Trophoblast cell (in vitro differentiated cells and primary cell): ENCODE data around the gene WBP1. TPM values are rescaled to one million over a fixed set of nuclear protein-coding genes. Genes with fewer than 3 reads are reported as not detected.

Experiments used
- DNase-seq, 2 donors: peaks; one replicate each; pipeline ENCODE4 v3.0.0-alpha.2; 2016
- H2AFZ ChIP-seq: 2 replicates; pipeline ENCODE4 v1.6.1; 2013; ENCODE audit warnings: low read length, moderate library complexity, mild to moderate bottlenecking; ENCODE audit not compliant: insufficient read depth, poor library complexity
- H2AK5ac ChIP-seq: 2 replicates; pipeline ENCODE4 v1.6.1; 2013; ENCODE audit warnings: mild to moderate bottlenecking, low read length
- H2BK120ac ChIP-seq: 2 replicates; pipeline ENCODE4 v1.6.1; 2013; ENCODE audit warnings: low read length, mild to moderate bottlenecking, moderate library complexity; ENCODE audit not compliant: insufficient read depth, poor library complexity
- H2BK12ac ChIP-seq: 2 replicates; pipeline ENCODE4 v1.6.1; 2013; ENCODE audit warnings: mild to moderate bottlenecking, low read length, moderate library complexity
- H2BK5ac ChIP-seq: 2 replicates; pipeline ENCODE4 v1.6.1; 2013; ENCODE audit warnings: low read length, low read depth, moderate library complexity, mild to moderate bottlenecking; ENCODE audit not compliant: poor library complexity
- H3K14ac ChIP-seq: 2 replicates; pipeline ENCODE4 v1.6.1; 2013; ENCODE audit warnings: mild to moderate bottlenecking, low read length
- H3K18ac ChIP-seq: 2 replicates; pipeline ENCODE4 v1.6.1; 2013; ENCODE audit warnings: mild to moderate bottlenecking, low read length
- H3K23ac ChIP-seq: 2 replicates; pipeline ENCODE4 v1.6.1; 2013; ENCODE audit warnings: low read length
- H3K27ac ChIP-seq: 2 replicates; pipeline ENCODE4 v1.5.1; 2013; ENCODE audit warnings: low read depth, mild to moderate bottlenecking, inconsistent platforms, low read length, moderate library complexity
- H3K27me3 ChIP-seq: 2 replicates; pipeline ENCODE4 v1.6.1; 2013; ENCODE audit warnings: inconsistent platforms, mild to moderate bottlenecking, low read length, moderate library complexity; ENCODE audit not compliant: insufficient read depth
- H3K36me3 ChIP-seq, 2 experiments: 1 replicate in 1 of 2; 2 replicates in 1 of 2; pipeline ENCODE4 v1.6.1; 2013; ENCODE audit warnings: low read length in 2 of 2, mild to moderate bottlenecking in 2 of 2, moderate library complexity in 1 of 2; ENCODE audit not compliant: insufficient read depth in 2 of 2, control insufficient read depth in 1 of 2
- H3K4ac ChIP-seq: 2 replicates; pipeline ENCODE4 v1.6.1; 2013; ENCODE audit warnings: low read depth, mild to moderate bottlenecking, low read length, moderate library complexity
- H3K4me1 ChIP-seq, 2 experiments: 1 replicate in 1 of 2; 2 replicates in 1 of 2; pipeline ENCODE4 v1.6.1; 2013; ENCODE audit warnings: low read length in 2 of 2, mild to moderate bottlenecking in 2 of 2, moderate library complexity in 1 of 2; ENCODE audit not compliant: insufficient read depth in 2 of 2, control insufficient read depth in 1 of 2
- H3K4me2 ChIP-seq: 2 replicates; pipeline ENCODE4 v1.6.1; 2013; ENCODE audit warnings: inconsistent platforms, mild to moderate bottlenecking, low read length, moderate library complexity
- H3K4me3 ChIP-seq: 2 replicates; pipeline ENCODE4 v1.5.1; 2013; ENCODE audit warnings: mild to moderate bottlenecking, low read depth, low read length, inconsistent platforms
- H3K79me1 ChIP-seq: one replicate; pipeline ENCODE4 v1.6.1; 2013; ENCODE audit warnings: low read length
- H3K79me2 ChIP-seq: 2 replicates; pipeline ENCODE4 v1.6.1; 2013; ENCODE audit warnings: low read length, mild to moderate bottlenecking; ENCODE audit not compliant: control insufficient read depth, insufficient read depth, poor library complexity
- H3K9ac ChIP-seq: 2 replicates; pipeline ENCODE4 v1.6.1; 2013; ENCODE audit warnings: mild to moderate bottlenecking, low read length
- H3K9me3 ChIP-seq: 2 replicates; pipeline ENCODE4 v1.6.1; 2013; ENCODE audit warnings: low read depth, mild to moderate bottlenecking, control low read depth, inconsistent platforms, low read length; ENCODE audit not compliant: insufficient read depth
- H4K12ac ChIP-seq: 2 replicates; pipeline ENCODE4 v1.6.1; 2013; ENCODE audit warnings: low read depth, mild to moderate bottlenecking, low read length, moderate library complexity
- H4K8ac ChIP-seq: 2 replicates; pipeline ENCODE4 v1.6.1; 2013; ENCODE audit warnings: low read depth, mild to moderate bottlenecking, low read length, moderate library complexity
- H4K91ac ChIP-seq: one replicate; pipeline ENCODE4 v1.6.1; 2013; ENCODE audit warnings: low read depth, mild to moderate bottlenecking, low read length, moderate library complexity
- WGBS: extraction: QIAGEN DNeasy Blood & Tissue Kit; methylation state at CpG from one replicate; pipeline ENCODE4 v1.1.7; 2013; ENCODE audit warnings: missing lambda C conversion rate; ENCODE audit not compliant: insufficient read length, insufficient coverage; ENCODE audit errors: extremely low coverage; 5-methylcytosine and 5-hydroxymethylcytosine counted together
- polyA plus RNA-seq: library from polyadenylated mRNA; stranded (reverse); fragments of 200-250 nt; gene quantifications from 2 replicates; pipeline ENCODE4 v1.2.3, GENCODE V29; 2013

Gene WBP1
- 80.5 and 81.5 TPM in 2 replicates for polyA plus RNA-seq

DNA sequence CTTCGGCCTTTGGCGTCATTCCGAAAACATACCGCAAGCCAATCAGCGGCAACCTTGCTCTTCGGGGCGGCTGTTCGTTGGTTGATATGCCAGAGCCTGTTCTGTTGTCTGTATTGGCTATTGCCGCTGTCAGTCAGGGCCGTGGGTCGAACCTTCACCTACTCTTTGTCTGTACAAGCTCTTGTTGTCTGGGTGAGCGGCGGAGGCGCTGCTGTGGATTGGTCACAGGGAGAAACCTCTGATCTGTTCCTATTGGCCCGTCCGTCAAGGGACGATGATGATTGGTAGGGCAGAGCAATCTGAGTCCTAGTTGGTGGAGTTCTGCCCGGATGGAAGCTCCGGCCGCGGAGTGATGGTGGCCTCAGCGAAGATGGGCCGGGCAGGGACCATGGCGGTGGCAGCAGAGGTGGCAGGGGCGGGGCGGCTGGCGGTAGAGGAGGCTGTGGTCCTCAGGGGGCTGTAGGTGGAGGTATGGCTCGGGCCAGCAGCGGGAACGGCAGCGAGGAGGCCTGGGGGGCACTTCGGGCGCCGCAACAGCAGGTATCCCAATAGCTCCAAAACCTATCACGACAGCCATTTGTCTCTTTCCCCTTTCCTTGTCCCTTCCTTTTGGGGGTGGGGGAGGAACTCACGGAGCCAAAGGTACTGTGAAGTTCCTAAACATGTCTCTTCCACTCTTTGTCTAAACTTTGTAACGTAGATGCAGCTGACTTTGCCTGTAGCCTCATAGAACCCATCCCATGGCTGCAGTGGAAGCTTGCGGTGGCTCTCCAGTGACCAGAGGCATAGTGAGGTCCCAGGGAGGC lies at the start of gene WBP1:
Gene WBP1 (plus strand): TSS at position 307 of the 806 bp plus-strand sequence. CDS start 165 bp downstream, at position 472.
- H3K27ac ChIP-seq: peak within 1 kb of the TSS; percentile 98

DNA sequence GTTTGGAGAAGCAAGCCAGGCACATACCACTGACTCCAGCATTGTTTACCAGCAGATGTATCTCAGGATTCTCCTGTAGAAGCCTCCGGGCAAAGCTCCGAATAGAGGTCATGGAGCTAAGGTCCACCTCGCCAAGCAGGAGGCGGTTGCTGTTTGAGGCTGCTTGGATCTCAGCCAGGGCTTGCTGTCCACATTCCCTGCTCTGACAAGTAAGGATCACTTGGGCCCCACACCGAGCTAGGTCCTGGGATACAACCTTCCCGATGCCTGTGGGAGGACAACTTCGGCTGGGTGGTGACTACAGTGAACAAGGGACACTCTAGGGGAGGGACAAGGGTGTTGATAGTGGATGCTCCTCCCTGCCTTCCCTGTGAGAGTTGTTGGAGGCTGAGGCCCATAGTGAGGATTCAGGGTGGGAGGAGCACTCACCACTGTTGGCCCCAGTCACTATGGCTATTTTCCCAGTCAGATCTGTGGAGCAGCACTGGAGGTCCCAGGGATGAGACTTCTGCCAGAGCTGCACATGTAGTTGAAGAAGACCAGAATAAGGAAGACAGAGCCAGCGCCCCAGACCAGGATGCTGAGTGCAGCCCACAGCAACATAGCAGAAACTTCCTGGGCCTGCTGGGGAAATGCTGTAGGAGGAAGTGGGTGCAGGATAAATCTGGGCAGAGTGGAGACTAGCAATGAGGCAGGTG lies 45.1 kb upstream of the WBP1 start:
- Histone ChIP-seq H2AK5ac (no peak overlapping the region), H2BK120ac (no peak overlapping the region)
- WGBS: no CpG with 5 or more reads among the region's 8 CpGs

More for the DNA sequence above, at the start of gene WBP1:
- Histone ChIP-seq H3K79me2 (peaks cover 10% of the 10 kb centered on the region), H3K18ac (peak within 1 kb of the TSS; percentile 88), H3K23ac (no peak within 1 kb of the TSS), H3K36me3 (peaks cover 33 to 34% of the 10 kb centered on the region in 2 experiments), H4K12ac (peak within 1 kb of the TSS; percentile 95), H3K4me1 (peaks cover 7 to 13% of the 10 kb centered on the region in 2 experiments), H2AK5ac (peak within 1 kb of the TSS; percentile 91), H4K91ac (peak within 1 kb of the TSS; percentile 91), H3K14ac (peak within 1 kb of the TSS; percentile 87), H3K4ac (peak within 1 kb of the TSS; percentile 96), H3K9me3 (peaks cover 3% of the 10 kb centered on the region), H2AFZ (peak within 1 kb of the TSS; percentile 62), H3K79me1 (peaks cover 13% of the 10 kb centered on the region), H2BK12ac (peak within 1 kb of the TSS; percentile 26), H3K4me2 (peak within 1 kb of the TSS; percentile 86), H4K8ac (peak within 1 kb of the TSS; percentile 87), H2BK120ac (peak within 1 kb of the TSS; percentile 67), H3K9ac (peak within 1 kb of the TSS; percentile 96), H3K4me3 (peak within 1 kb of the TSS; percentile 80), H3K27me3 (no peaks in the 10 kb centered on the region), H2BK5ac (peak within 1 kb of the TSS; percentile 84)
- peak; percentile 100 for DNase-seq
- no CpG with 5 or more reads among the region's 38 CpGs for WGBS

DNA sequence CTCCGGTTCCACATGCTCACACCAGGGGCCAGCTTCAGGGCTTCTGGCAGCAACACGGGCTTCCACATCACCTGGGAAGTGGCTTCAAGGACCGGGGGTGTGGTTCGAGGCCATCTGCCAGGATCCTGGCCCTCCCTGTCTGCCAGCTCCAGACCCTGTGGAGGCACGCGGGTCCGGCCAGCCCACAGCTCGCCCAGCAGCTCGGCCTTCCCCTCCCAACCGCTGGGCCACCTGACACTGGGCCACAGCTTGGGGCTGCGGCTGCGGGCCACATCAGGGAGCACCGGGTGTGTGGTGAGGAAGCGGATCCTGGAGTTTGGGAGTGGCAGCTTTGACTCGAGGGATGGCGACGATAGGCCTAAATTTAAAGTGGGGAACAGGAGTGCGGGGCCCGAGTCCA lies 43.8 kb upstream of the WBP1 start:
- Histone ChIP-seq H3K4me1 (peaks cover 5% of the 10 kb centered on the region in 2 experiments), H2BK5ac (no peak overlapping the region), H2AK5ac (no peak overlapping the region), H3K4me2 (no peak overlapping the region), H3K79me1 (peaks cover 2% of the 10 kb centered on the region), H4K8ac (no peak overlapping the region), H3K14ac (no peak overlapping the region), H2BK12ac (no peak overlapping the region), H3K27ac (no peak overlapping the region), H4K12ac (no peak overlapping the region), H3K9ac (no peak overlapping the region), H3K18ac (no peak overlapping the region), H2BK120ac (no peak overlapping the region), H4K91ac (no peak overlapping the region), H2AFZ (no peak overlapping the region), H3K4ac (no peak overlapping the region), H3K36me3 (no peaks in the 10 kb centered on the region), H3K9me3 (peaks cover 4% of the 10 kb centered on the region), H3K27me3 (no peaks in the 10 kb centered on the region), H3K23ac (no peak overlapping the region), H3K4me3 (no peak overlapping the region), H3K79me2 (no peaks in the 10 kb centered on the region)
- no CpG with 5 or more reads among the region's 19 CpGs for WGBS
- no peak for DNase-seq

More for the DNA sequence above, 45.1 kb upstream of the WBP1 start:
- Histone ChIP-seq H4K91ac (no peak overlapping the region), H3K27me3 (no peaks in the 10 kb centered on the region), H2BK5ac (no peak overlapping the region), H4K8ac (no peak overlapping the region), H3K4me1 (peaks cover 5% of the 10 kb centered on the region in 2 experiments), H3K79me1 (peaks cover 2% of the 10 kb centered on the region), H2AFZ (no peak overlapping the region), H3K4ac (no peak overlapping the region), H3K23ac (no peak overlapping the region), H3K9ac (no peak overlapping the region), H3K4me2 (no peak overlapping the region), H3K4me3 (no peak overlapping the region), H3K36me3 (no peaks in the 10 kb centered on the region), H4K12ac (no peak overlapping the region), H3K9me3 (peaks cover 4% of the 10 kb centered on the region), H3K27ac (no peak overlapping the region), H3K14ac (no peak overlapping the region), H3K18ac (no peak overlapping the region), H2BK12ac (no peak overlapping the region), H3K79me2 (no peaks in the 10 kb centered on the region)
- DNase-seq: peak; percentile 51 to 68

DNA sequence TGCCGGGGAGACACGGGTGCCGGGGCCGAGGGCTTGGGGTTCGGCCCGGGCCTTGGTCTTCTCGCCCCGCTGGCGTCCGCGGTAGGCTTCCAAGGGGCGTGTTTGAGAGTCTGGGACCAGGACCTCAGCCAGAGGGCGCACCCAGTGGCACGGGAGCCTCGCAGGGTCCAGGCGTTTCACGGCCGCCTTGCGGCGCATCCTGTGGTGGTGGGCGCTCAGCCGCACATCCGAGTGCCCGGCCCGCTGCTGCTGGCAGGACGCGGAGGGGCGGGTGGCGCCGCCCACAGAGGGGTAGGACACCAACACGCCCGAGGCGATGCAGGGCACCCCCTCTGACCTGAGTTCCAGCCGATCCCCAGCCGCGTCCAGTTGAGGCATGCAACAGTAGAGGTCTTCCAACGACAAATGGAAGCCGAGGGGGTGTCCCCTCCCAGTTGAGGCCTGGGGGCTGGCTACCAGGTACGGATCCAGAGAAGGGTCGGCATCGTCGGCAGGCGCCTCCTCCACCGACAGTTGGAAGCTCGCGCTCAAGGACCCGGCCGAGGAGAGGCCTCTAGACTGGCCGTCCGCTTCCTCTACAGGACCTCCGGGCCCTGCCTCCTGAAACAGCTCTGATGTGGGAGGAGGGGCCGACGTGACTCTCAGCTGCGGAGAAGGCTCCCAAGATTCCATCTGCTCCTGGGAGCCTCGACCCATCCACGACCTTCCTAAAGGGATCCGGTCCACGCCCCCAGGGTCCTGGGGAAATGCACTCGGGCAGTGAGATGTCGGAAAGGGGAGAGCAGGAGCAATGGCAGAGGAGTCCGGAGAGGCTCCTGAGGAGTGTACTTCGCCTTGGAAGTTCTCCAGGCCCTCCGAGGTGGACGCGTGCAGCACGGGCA lies 43.1 kb upstream of the WBP1 start:
- Histone ChIP-seq H3K9ac (no peak overlapping the region), H3K27ac (no peak overlapping the region), H2BK5ac (no peak overlapping the region), H3K4me2 (no peak overlapping the region), H4K91ac (no peak overlapping the region), H3K36me3 (no peaks in the 10 kb centered on the region), H3K4me3 (no peak overlapping the region), H2AFZ (no peak overlapping the region), H2AK5ac (no peak overlapping the region), H2BK12ac (no peak overlapping the region), H2BK120ac (no peak overlapping the region), H3K79me1 (peaks cover 2% of the 10 kb centered on the region), H3K9me3 (peaks cover 4% of the 10 kb centered on the region), H3K4ac (no peak overlapping the region), H4K12ac (no peak overlapping the region), H3K79me2 (no peaks in the 10 kb centered on the region), H4K8ac (no peak overlapping the region), H3K18ac (no peak overlapping the region), H3K4me1 (peaks cover 5% of the 10 kb centered on the region in 2 experiments), H3K27me3 (no peaks in the 10 kb centered on the region), H3K23ac (no peak overlapping the region), H3K14ac (no peak overlapping the region)
- DNase-seq: no peak
- WGBS: no CpG with 5 or more reads among the region's 66 CpGs
